ENCODE results near the gene ACSF3.
"Not testable (repeated sequence)": the region's sequence is repeated elsewhere in the genome, so short reads cannot be mapped to it uniquely, and the experiment has no call there.

Gene ACSF3

GRCh38 chr16:89175280-89176146 is 81.9 kb downstream of the ACSF3 start:
- no peak for DNase-seq (ENCODE audit: low spot score)

- DNase-seq (ENCODE audit: low spot score): no peak
Measured at GRCh38 chr16:89176147-89176690, 82.6 kb downstream of the ACSF3 start.

- no peak for DNase-seq (ENCODE audit: low spot score)
Measured at GRCh38 chr16:89176717-89177116, 83.1 kb downstream of the ACSF3 start.

GRCh38 chr16:89177501-89177900 is 83.8 kb downstream of the ACSF3 start:
- DNase-seq (ENCODE audit: low spot score): no peak

GRCh38 chr16:89178453-89179147 is 84.9 kb downstream of the ACSF3 start:
- DNase-seq (ENCODE audit: low spot score): no peak

GRCh38 chr16:89179148-89179484 is 85.5 kb downstream of the ACSF3 start:
- no peak for DNase-seq (ENCODE audit: low spot score)

- no peak for DNase-seq (ENCODE audit: low spot score)
Measured at GRCh38 chr16:89179656-89180315, 86.1 kb downstream of the ACSF3 start.

GRCh38 chr16:89183463-89183862 is 89.8 kb downstream of the ACSF3 start:
- DNase-seq (ENCODE audit: low spot score): no peak

GRCh38 chr16:89183975-89184676 is 90.5 kb downstream of the ACSF3 start:
- no peak for DNase-seq (ENCODE audit: low spot score)

- no peak for DNase-seq (ENCODE audit: low spot score)
Measured at GRCh38 chr16:89184677-89184932, 91.0 kb downstream of the ACSF3 start.

- no peak for DNase-seq (ENCODE audit: low spot score)
Measured at GRCh38 chr16:89184933-89185794, 91.5 kb downstream of the ACSF3 start.

GRCh38 chr16:89185887-89186592 is 92.4 kb downstream of the ACSF3 start:
- DNase-seq (ENCODE audit: low spot score): not testable (repeated sequence)

GRCh38 chr16:89186593-89187031 is 93.0 kb downstream of the ACSF3 start:
- DNase-seq (ENCODE audit: low spot score): not testable (repeated sequence)

- no peak for DNase-seq (ENCODE audit: low spot score)
Measured at GRCh38 chr16:89187032-89187769, 93.5 kb downstream of the ACSF3 start.

GRCh38 chr16:89187770-89188392 is 94.2 kb downstream of the ACSF3 start:
- DNase-seq (ENCODE audit: low spot score): no peak

GRCh38 chr16:89188471-89189357 is 95.1 kb downstream of the ACSF3 start:
- DNase-seq (ENCODE audit: low spot score): not testable (repeated sequence)

GRCh38 chr16:89189358-89190025 is 95.8 kb downstream of the ACSF3 start:
- no peak for DNase-seq (ENCODE audit: low spot score)

All from left forelimb (tissue), 1 donor.